ENCODE data around the gene CASK.
"Not testable (repeated sequence)": the region's sequence is repeated elsewhere in the genome, so short reads cannot be mapped to it uniquely, and the experiment has no call there.

The CASK gene

DNA sequence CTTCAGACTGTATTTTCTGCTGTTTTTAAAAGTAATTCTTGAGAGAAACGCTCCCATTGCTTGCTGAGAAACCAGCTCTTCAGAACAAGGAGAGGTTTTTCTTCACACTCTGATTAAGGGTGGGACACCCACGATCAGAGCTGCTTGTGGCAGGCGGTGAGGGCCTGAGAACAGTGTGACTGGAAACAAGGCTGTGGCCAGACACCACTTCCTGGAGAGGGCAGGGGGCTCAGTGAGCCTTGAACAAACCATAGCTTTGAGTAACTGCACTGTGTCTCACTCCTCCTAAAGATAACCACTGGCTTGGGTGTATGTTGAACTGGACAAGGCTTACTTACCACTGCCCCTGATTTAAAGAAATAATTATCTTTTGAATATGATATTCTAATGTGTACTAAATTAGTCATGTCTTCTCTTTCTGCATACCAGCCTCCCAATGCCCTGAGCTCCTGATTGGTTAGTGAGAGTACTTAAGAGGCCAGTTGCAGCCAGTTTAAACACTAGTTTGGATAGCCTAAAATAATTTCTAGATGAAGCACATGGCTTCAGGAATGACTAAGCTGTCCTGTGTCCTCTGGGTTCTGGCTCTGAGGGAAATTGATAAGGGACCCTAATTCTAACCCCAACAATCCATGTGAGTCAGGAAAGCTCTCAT, 203.1 kb downstream of the CASK start:
- no peak overlapping the region for H3K27ac ChIP-seq
- H2AFZ ChIP-seq, result no peak overlapping the region
- H3K4me2 ChIP-seq (ENCODE audit: low read length), result no peak overlapping the region
- H3K4me3 ChIP-seq (ENCODE audit: low read depth, low read length), result no peak overlapping the region
- no peak overlapping the region for H3K9ac ChIP-seq
- no peaks in the 10 kb centered on the region for H3K4me1 ChIP-seq
- TF ChIP-seq, protein P1, sequence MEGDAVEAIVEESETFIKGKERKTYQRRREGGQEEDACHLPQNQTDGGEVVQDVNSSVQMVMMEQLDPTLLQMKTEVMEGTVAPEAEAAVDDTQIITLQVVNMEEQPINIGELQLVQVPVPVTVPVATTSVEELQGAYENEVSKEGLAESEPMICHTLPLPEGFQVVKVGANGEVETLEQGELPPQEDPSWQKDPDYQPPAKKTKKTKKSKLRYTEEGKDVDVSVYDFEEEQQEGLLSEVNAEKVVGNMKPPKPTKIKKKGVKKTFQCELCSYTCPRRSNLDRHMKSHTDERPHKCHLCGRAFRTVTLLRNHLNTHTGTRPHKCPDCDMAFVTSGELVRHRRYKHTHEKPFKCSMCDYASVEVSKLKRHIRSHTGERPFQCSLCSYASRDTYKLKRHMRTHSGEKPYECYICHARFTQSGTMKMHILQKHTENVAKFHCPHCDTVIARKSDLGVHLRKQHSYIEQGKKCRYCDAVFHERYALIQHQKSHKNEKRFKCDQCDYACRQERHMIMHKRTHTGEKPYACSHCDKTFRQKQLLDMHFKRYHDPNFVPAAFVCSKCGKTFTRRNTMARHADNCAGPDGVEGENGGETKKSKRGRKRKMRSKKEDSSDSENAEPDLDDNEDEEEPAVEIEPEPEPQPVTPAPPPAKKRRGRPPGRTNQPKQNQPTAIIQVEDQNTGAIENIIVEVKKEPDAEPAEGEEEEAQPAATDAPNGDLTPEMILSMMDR (IDR thresholded peaks at IDR 0.05), result no peak
- no peaks in the 10 kb centered on the region for H3K36me3 ChIP-seq (ENCODE audit: control insufficient read depth, insufficient read depth, low read length)
- no peaks in the 10 kb centered on the region for H3K79me2 ChIP-seq
- H3K27me3 ChIP-seq (ENCODE audit: control insufficient read depth, insufficient read depth, low read length), result no peaks in the 10 kb centered on the region
- no peaks in the 10 kb centered on the region for H3K9me3 ChIP-seq (ENCODE audit: control insufficient read depth, low read length)

DNA sequence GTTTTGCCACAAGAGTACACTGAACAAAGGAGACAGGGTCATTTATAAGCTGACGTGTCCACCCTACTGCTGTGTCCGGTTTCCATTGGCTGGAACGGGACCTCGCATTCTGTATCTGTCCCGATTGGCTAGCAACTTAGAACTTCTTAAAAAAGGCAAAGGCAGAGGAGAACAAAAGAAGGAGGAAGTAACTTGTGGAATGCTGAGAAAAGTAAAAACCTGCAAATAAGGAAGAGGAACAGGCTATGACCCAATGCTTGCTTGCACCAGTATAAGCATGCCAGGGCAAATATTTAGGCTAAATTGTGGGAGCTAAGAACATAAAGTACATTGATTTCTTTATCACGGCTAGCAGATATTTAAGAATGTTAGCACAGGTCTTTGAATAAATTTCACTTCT, 203.7 kb downstream of the CASK start:
- not testable (repeated sequence) for H3K4me3 ChIP-seq (ENCODE audit: low read depth, low read length); H3K9ac ChIP-seq; H3K79me2 ChIP-seq; H2AFZ ChIP-seq; H3K9me3 ChIP-seq (ENCODE audit: control insufficient read depth, low read length); H3K27me3 ChIP-seq (ENCODE audit: control insufficient read depth, insufficient read depth, low read length); H3K4me2 ChIP-seq (ENCODE audit: low read length); H3K27ac ChIP-seq; H3K36me3 ChIP-seq (ENCODE audit: control insufficient read depth, insufficient read depth, low read length); H3K4me1 ChIP-seq

DNA sequence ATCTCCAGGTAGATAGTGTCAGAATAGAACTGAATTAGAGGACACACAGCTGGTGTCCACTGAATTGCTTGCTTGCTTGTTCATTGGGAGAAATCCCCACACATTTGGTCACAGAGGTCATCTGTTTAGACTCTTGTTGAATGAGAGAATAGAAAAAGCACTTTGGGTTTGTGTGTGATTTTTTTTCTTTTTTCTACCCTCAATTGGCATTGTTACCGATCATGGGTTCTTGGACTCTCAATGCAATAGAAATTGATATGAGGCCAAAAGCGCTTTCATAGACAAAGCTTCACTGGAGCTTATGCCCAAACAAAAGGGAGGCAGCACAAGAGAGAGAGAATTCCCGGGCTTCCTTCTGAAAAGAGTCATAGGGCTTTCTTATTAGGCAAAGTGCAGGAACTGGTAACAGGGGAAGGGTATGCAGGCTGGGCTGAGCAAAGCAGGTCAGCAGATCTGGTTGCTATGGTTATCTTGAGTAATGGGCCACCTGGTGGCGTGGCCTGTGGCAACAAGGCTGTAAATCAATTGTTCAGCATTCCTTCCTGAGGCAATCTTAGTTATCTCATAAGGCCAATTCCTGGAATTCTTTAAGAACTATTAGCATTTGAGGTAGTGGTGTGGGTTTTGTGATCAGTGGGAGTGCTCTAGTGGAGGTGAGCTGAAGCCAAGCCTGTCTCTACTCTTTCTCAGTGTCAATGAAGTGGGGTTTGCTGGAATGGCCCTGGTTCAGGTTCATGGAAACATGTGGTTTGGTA, 204.7 kb downstream of the CASK start:
- no peaks in the 10 kb centered on the region for H3K9me3 ChIP-seq (ENCODE audit: control insufficient read depth, low read length)
- no peak overlapping the region for H2AFZ ChIP-seq
- TF ChIP-seq, protein P1 (IDR thresholded peaks at IDR 0.05), result no peak
- no peaks in the 10 kb centered on the region for H3K79me2 ChIP-seq
- no peak overlapping the region for H3K4me3 ChIP-seq (ENCODE audit: low read depth, low read length)
- H3K9ac ChIP-seq, result no peak overlapping the region
- no peak overlapping the region for H3K27ac ChIP-seq
- no peaks in the 10 kb centered on the region for H3K4me1 ChIP-seq
- H3K4me2 ChIP-seq (ENCODE audit: low read length), result no peak overlapping the region
- H3K36me3 ChIP-seq (ENCODE audit: control insufficient read depth, insufficient read depth, low read length), result no peaks in the 10 kb centered on the region
- H3K27me3 ChIP-seq (ENCODE audit: control insufficient read depth, insufficient read depth, low read length), result no peaks in the 10 kb centered on the region

DNA sequence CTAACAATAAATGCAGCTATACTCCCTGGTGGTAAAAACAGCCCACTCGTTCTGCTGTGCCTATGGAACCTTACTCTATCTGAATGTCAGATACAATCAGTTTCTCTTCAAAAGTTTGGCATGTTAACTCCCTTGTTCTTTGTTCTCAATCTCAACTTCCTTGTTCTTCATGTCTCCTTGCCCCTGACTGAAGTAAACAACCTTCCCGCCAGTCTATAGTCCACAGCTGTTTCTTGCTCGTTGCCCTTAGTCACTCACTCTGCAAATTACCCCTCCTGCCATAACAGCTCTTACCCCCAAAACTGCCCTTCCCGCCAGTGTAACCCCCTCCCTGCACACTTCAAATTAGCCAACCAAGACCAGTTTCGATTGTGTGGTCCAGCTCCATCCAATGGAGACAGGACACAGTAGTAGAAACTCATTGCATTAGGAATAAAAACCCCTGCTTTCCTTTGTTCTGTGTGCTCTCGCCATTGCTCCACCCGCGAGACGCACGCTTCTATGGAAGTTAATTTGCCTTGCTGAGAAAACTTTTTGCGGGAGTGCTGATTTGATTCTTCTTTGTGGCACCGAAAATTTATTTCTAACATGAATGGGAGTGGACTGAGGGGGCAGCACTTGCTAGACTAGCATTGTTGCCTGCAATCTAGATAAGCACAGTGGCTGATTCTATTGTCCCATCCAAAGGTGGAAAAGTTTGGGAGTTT, 206.4 kb downstream of the CASK start:
- no peaks in the 10 kb centered on the region for H3K27me3 ChIP-seq (ENCODE audit: control insufficient read depth, insufficient read depth, low read length)
- no peaks in the 10 kb centered on the region for H3K79me2 ChIP-seq
- H2AFZ ChIP-seq, result no peak overlapping the region
- no peak overlapping the region for H3K4me3 ChIP-seq (ENCODE audit: low read depth, low read length)
- no peak overlapping the region for H3K4me2 ChIP-seq (ENCODE audit: low read length)
- TF ChIP-seq, protein P1 (IDR thresholded peaks at IDR 0.05), result no peak
- no peaks in the 10 kb centered on the region for H3K36me3 ChIP-seq (ENCODE audit: control insufficient read depth, insufficient read depth, low read length)
- H3K9ac ChIP-seq, result no peak overlapping the region
- no peak overlapping the region for H3K27ac ChIP-seq
- no peaks in the 10 kb centered on the region for H3K9me3 ChIP-seq (ENCODE audit: control insufficient read depth, low read length)
- no peaks in the 10 kb centered on the region for H3K4me1 ChIP-seq

DNA sequence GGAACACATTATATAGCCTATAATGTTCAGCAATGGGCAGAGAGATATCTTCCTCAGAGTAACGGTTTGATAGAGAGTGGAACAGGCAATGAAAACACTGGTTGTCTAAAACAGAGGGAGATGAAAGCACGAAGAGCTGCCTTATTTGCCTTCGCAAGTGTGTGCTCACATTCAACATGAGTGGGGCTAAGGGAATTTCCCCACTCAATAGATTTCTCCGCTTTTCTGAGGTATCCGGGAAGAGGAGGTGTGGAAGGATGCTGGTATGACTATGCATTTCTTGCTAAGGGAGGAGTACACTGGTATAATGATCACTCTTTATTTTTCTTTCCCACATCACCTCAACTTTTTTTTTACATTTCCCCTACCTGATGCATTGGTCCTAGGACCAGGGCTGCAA, 207.1 kb downstream of the CASK start:
- H3K36me3 ChIP-seq (ENCODE audit: control insufficient read depth, insufficient read depth, low read length), result no peaks in the 10 kb centered on the region
- H2AFZ ChIP-seq, result no peak overlapping the region
- no peak overlapping the region for H3K9ac ChIP-seq
- H3K79me2 ChIP-seq, result no peaks in the 10 kb centered on the region
- no peak overlapping the region for H3K4me3 ChIP-seq (ENCODE audit: low read depth, low read length)
- TF ChIP-seq, protein P1 (IDR thresholded peaks at IDR 0.05), result no peak
- H3K27ac ChIP-seq, result no peak overlapping the region
- no peaks in the 10 kb centered on the region for H3K27me3 ChIP-seq (ENCODE audit: control insufficient read depth, insufficient read depth, low read length)
- H3K4me1 ChIP-seq, result no peaks in the 10 kb centered on the region
- H3K9me3 ChIP-seq (ENCODE audit: control insufficient read depth, low read length), result no peaks in the 10 kb centered on the region
- H3K4me2 ChIP-seq (ENCODE audit: low read length), result no peak overlapping the region

All from parathyroid adenoma (tissue), 2 donors.